ENCODE measurements around the gene CRB2. TPM values are rescaled to one million over a fixed set of nuclear protein-coding genes. Genes with fewer than 3 reads are reported as not detected.

CRB2 gene
- total RNA-seq, 1 experiment from 2014 or later = not detected

- in situ Hi-C loops (cut with HindIII; ENCODE audit: low pct_unique_long_range_greater_than_20kb, low sequenced_read_pairs) = loop anchor here (25.0 kb wide), 1 partner anchor 257 kb away; no protein-coding TSS in a partner anchor
- no peak for DNase-seq (ENCODE audit: low read depth, low spot score)
Measured at GRCh38 chr9:123369296-123369695, 13.3 kb downstream of the CRB2 start.

GRCh38 chr9:123370108-123370507 is 14.1 kb downstream of the CRB2 start:
- DNase-seq (ENCODE audit: low read depth, low spot score) = no peak
- in situ Hi-C loops (cut with HindIII; ENCODE audit: low pct_unique_long_range_greater_than_20kb, low sequenced_read_pairs) = loop anchor here (25.0 kb wide), 1 partner anchor 258 kb away; no protein-coding TSS in a partner anchor

GRCh38 chr9:123370526-123371227 is 14.7 kb downstream of the CRB2 start:
- in situ Hi-C loops (cut with HindIII; ENCODE audit: low pct_unique_long_range_greater_than_20kb, low sequenced_read_pairs) = loop anchor here (25.0 kb wide), 1 partner anchor 258 kb away; no protein-coding TSS in a partner anchor
- DNase-seq (ENCODE audit: low read depth, low spot score) = no peak

- no peak for DNase-seq (ENCODE audit: low read depth, low spot score)
- in situ Hi-C loops (cut with HindIII; ENCODE audit: low pct_unique_long_range_greater_than_20kb, low sequenced_read_pairs) = loop anchor here (25.0 kb wide), 1 partner anchor 259 kb away; no protein-coding TSS in a partner anchor
Measured at GRCh38 chr9:123371228-123371584, 15.2 kb downstream of the CRB2 start.

GRCh38 chr9:123371805-123372590 is 16.0 kb downstream of the CRB2 start:
- DNase-seq (ENCODE audit: low read depth, low spot score) = no peak
- in situ Hi-C loops (cut with HindIII; ENCODE audit: low pct_unique_long_range_greater_than_20kb, low sequenced_read_pairs) = loop anchor here (25.0 kb wide), 1 partner anchor 260 kb away; no protein-coding TSS in a partner anchor

GRCh38 chr9:123372766-123373446 is 16.9 kb downstream of the CRB2 start:
- no peak for DNase-seq (ENCODE audit: low read depth, low spot score)
- in situ Hi-C loops (cut with HindIII; ENCODE audit: low pct_unique_long_range_greater_than_20kb, low sequenced_read_pairs) = loop anchor here (25.0 kb wide), 1 partner anchor 261 kb away; no protein-coding TSS in a partner anchor

- no peak for DNase-seq (ENCODE audit: low read depth, low spot score)
- in situ Hi-C loops (cut with HindIII; ENCODE audit: low pct_unique_long_range_greater_than_20kb, low sequenced_read_pairs) = loop anchor here (25.0 kb wide), 1 partner anchor 261 kb away; no protein-coding TSS in a partner anchor
Measured at GRCh38 chr9:123373447-123373923, 17.5 kb downstream of the CRB2 start.

GRCh38 chr9:123373946-123374345 is 17.9 kb downstream of the CRB2 start:
- in situ Hi-C loops (cut with HindIII; ENCODE audit: low pct_unique_long_range_greater_than_20kb, low sequenced_read_pairs) = loop anchor here (25.0 kb wide), 1 partner anchor 262 kb away; no protein-coding TSS in a partner anchor
- DNase-seq (ENCODE audit: low read depth, low spot score) = no peak

- in situ Hi-C loops (cut with HindIII; ENCODE audit: low pct_unique_long_range_greater_than_20kb, low sequenced_read_pairs) = no loop called here
- no peak for DNase-seq (ENCODE audit: low read depth, low spot score)
Measured at GRCh38 chr9:123375469-123376132, 19.6 kb downstream of the CRB2 start.

- in situ Hi-C loops (cut with HindIII; ENCODE audit: low pct_unique_long_range_greater_than_20kb, low sequenced_read_pairs) = no loop called here
- no peak for DNase-seq (ENCODE audit: low read depth, low spot score)
Measured at GRCh38 chr9:123376218-123377071, 20.4 kb downstream of the CRB2 start.

- in situ Hi-C loops (cut with HindIII; ENCODE audit: low pct_unique_long_range_greater_than_20kb, low sequenced_read_pairs) = no loop called here
- DNase-seq (ENCODE audit: low read depth, low spot score) = no peak
Measured at GRCh38 chr9:123377211-123377971, 21.4 kb downstream of the CRB2 start.

- in situ Hi-C loops (cut with HindIII; ENCODE audit: low pct_unique_long_range_greater_than_20kb, low sequenced_read_pairs) = no loop called here
- no peak for DNase-seq (ENCODE audit: low read depth, low spot score)
Measured at GRCh38 chr9:123378025-123378424, 22.0 kb downstream of the CRB2 start.

GRCh38 chr9:123378956-123379660 is 23.1 kb downstream of the CRB2 start:
- DNase-seq (ENCODE audit: low read depth, low spot score) = no peak
- in situ Hi-C loops (cut with HindIII; ENCODE audit: low pct_unique_long_range_greater_than_20kb, low sequenced_read_pairs) = no loop called here

GRCh38 chr9:123380852-123381705 is 25.1 kb downstream of the CRB2 start:
- in situ Hi-C loops (cut with HindIII; ENCODE audit: low pct_unique_long_range_greater_than_20kb, low sequenced_read_pairs) = no loop called here
- no peak for DNase-seq (ENCODE audit: low read depth, low spot score)
